Fibroblast of gingiva (primary cell): ENCODE measurements around the gene HELZ2.
"Not testable (repeated sequence)": the region's sequence is repeated elsewhere in the genome, so short reads cannot be mapped to it uniquely, and the experiment has no call there.

Source experiments
- DNase-seq: peaks from one replicate; pipeline ENCODE4 v3.0.0-alpha.2; 2011; ENCODE audit warnings: low read depth

Gene HELZ2, protein sequence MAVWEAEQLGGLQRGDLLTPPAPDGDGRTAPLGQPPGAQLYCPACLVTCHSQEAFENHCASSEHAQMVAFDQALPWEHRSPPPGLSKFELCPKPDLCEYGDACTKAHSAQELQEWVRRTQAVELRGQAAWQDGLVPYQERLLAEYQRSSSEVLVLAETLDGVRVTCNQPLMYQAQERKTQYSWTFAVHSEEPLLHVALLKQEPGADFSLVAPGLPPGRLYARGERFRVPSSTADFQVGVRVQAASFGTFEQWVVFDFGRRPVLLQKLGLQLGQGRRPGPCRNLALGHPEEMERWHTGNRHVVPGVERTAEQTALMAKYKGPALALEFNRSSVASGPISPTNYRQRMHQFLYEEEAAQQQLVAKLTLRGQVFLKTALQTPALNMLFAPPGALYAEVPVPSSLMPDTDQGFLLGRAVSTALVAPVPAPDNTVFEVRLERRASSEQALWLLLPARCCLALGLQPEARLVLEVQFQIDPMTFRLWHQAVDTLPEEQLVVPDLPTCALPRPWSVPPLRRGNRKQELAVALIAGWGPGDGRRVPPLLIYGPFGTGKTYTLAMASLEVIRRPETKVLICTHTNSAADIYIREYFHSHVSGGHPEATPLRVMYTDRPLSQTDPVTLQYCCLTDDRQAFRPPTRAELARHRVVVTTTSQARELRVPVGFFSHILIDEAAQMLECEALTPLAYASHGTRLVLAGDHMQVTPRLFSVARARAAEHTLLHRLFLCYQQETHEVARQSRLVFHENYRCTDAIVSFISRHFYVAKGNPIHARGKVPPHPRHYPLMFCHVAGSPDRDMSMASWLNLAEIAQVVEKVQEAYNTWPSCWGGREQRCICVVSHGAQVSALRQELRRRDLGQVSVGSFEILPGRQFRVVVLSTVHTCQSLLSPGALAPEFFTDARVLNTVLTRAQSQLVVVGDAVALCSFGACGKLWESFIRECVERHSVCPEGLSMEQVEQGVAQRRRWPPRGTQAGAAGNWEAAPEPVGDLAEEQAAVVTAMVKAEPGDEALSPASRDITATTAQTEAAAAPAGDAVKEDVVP (N-terminal part only)

GRCh38 chr20:63574156-63574828 is at the start of gene HELZ2:
TSS of gene HELZ2 (minus strand) at chr20:63574239. CDS start at chr20:63572385, 1,854 bp downstream.
- peak; percentile 52 for DNase-seq

DNA sequence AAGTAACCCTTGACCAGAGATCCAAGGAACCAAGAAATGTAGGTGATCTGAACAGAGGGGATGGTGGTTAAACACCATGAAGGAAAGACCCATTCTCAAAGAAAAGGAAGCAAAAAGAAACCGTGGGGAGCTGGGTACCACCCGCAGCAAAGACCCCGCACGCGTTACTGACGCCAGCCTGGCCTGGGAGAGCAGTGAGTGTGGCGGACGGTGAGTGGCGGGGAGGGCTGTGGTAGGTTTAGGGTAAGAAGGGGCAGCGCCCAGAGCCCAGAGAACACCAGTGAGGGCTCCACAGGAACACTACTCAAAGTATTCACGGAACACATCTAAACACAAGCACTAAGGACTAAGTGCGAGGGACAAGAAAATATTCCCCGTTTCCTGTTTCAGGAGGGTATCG is 48.7 kb upstream of the HELZ2 start:
- DNase-seq, result no peak

GRCh38 chr20:63622096-63622495 is 48.1 kb upstream of the HELZ2 start:
- no peak for DNase-seq

DNA sequence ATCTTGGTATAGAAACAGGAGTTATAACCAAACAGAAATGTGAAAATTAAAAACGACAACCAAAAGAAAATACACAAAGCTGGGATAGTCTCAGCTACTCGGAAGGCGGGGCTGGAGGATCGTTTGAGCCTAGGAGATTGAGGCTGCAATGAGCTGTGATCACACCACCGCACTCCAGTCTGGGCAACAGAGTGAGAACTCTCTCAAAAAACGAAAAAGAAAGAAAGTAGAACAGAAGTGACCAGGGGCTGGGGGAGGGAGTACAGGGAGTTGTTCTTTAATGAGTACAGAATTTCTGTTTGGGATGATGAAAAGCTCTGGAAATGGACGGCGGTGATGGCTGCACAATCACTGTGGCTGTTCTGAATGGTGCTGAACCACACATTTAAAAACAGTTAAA is 47.0 kb upstream of the HELZ2 start:
- DNase-seq, result no peak

DNA sequence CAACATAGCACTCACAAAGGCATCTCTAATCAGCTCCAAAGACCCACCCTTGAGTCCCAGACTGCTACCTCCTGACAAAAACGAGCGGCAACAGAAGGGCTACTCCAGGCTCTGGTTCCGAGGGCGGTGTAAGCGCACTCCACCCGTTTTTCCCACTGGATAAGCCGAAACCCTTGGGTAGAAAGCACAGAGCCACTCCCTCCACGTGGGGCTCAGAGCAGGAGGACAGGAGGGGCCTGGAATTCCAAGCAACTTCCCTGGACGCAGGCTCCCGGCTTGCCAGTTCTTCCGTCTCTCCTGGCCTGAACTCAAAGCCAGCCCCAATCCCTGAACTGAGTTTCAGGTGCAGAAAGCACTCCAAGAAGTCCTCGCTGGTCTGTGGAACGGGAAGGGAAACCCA is 45.5 kb upstream of the HELZ2 start:
- DNase-seq, result no peak

- no peak for DNase-seq
These were observed 45.0 kb upstream of the HELZ2 start for GRCh38 chr20:63619086-63619485.

- no peak for DNase-seq
These were observed 44.4 kb upstream of the HELZ2 start for GRCh38 chr20:63618291-63618980.

DNA sequence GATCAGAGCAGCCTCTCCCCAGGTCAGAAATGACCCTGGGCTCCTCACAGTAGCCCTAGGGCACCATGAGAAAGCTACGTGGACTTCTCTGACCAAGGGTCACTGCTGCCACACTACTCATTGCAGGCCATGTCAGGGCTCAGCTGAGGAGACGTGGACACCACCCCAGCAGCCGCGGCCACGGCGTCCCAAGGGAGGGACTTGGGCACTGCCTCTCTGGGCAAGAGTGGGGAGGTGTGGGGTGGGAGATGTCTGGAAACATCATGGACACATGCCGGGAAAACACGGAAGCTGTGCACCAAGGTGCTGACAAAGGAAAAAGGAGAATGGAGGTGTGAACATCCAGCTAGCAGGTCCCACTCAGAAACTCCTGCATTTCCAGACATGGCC is 43.8 kb upstream of the HELZ2 start:
- DNase-seq, result no peak

DNA sequence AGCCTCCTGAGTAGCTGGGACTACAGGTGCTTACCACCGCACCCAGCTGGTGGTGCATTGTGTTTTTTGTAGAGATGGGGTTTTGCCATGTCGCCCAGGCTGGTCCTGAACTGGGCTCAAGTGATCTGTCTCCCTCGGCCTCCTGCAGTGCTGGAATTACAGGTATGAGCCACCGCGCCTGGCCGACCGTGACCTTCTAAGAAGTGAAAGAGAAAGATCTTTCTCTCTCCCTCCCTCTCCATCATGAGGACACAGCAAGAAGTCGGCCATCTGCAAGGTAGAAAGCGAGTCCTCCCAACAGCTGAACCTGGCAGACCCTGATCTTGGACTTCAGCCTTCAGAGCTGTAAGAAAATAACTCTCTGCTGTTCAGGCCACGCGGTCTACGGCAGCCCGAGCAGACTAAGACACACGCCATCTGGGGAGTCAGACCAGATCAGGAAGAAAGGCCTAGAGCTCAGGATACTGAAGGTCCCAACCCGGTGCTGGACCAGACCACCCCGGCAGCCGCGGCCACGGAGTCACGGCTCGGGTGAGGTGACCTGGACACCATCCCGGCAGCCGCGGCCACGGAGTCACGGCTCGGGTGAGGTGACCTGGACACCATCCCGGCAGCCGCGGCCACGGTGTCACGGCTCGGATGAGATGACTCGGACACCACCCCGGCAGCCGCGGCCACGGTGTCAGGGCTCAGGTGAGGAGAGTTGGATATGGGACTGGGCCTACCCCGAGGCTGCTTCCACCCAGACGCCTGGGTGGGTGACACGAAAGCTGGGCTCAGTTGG is 43.2 kb upstream of the HELZ2 start:
- no peak for DNase-seq

- not testable (repeated sequence) for DNase-seq
These were observed 40.0 kb upstream of the HELZ2 start for GRCh38 chr20:63613863-63614594.

DNA sequence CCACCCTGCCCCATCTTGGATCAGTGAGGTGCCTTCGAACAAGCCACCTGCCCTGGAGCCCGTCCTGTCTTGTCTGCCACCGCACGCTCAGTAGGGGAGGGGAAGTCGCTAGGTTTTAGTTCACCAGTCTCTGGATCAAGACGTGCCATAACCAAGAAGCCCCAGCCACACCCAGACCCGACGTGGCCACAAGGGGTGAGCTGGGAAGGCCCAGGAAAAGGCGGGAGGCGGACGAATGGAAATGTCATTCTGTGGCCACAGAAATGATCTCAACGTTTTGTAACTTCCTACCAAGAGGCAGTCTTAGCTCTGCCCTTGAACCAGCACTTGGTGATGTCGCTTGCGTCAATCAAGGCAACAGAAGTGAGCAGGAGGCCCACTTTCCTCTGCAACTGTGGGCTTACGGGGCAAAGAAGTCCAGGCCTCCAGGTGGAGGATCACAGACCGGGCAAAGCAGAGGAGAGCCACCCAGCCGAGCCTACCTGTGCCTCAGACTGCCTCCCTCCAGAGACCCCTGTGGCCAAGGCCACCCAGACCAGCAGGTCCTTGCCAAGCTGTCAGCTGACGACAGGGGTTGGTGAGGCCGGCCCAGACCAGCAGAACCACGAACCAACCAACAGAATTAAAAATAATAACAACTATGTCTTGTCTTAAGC is 38.4 kb upstream of the HELZ2 start:
- DNase-seq, result no peak

- no peak for DNase-seq
These were observed 37.6 kb upstream of the HELZ2 start for GRCh38 chr20:63611646-63612045.

- DNase-seq, result no peak
These were observed 36.8 kb upstream of the HELZ2 start for GRCh38 chr20:63610581-63611435.

DNA sequence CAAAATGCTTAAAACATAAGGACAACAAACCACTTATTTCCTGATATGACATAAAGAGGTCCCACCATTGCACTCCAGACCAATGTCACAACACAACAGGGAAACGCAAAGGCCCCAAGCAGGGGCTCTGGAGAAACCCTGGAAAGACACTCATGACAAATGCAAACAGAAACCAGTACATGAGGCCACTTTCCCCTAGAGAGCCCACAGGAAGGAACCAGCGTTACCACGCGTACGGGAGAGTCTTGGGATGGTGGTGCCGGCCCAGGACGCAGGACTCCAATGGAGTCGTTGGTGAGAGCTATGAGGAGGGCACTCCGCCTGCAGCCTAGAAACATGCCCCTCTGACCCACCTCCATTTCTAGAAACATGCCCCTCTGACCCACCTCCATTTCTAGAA is 32.6 kb upstream of the HELZ2 start:
- no peak for DNase-seq

- DNase-seq, result no peak
These were observed 28.3 kb upstream of the HELZ2 start for GRCh38 chr20:63602321-63602720.

GRCh38 chr20:63601679-63602078 is 27.6 kb upstream of the HELZ2 start:
- DNase-seq, result not testable (repeated sequence)

DNA sequence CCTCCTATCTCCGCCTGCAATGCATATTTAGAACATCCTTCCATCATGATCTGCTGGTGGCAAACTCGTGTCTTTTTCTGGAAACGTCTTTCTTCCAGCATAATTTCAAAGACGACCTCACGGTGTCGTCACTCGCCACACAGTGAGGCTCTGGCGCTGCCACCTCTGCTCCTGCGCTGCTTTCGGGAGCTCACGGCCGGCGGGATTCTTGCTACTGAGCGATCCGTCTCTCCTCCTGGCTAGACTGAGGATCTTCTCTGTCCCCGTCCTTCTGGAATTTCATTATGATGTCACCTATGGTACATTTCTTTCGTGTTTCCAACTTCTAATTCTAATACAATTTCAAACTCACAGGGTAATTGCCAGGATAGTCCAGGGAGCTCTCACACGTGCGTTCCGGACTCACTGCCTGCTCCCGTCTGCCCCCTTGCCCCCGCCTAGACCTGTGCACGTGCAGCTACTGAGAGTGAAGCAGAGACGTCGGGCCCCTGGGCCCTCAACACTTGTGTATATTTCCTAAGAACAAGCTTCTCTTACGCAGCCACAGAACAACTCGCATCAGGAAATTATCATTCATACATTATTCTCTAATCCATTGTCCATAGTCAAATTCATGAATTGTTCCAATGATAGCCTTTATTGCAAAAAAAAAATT is 25.5 kb upstream of the HELZ2 start:
- no peak for DNase-seq
